Natural killer cell treated with Interleukin-12 subunit alpha and Interleukin-12 subunit beta and Interleukin-15 and Interleukin-18, amount 100 ng/mL, for 72 hours (primary cell): ENCODE measurements around the gene DLG2. TPM values are rescaled to one million over a fixed set of nuclear protein-coding genes. Genes with fewer than 3 reads are reported as not detected.

Experiments
- ATAC-seq, 2 donors: fragments of 150-1000 bp; cut with Tn5 transposase in 1 of 2; sonication (Bioruptor Pico), chemical (Tn5 transposase) in 1 of 2; 2 replicates each; pipeline ENCODE4 v1.10.0; 2021
- DNase-seq: peaks from one replicate; pipeline ENCODE4 v3.0.0; 2022; ENCODE audit warnings: low spot score
- H3K27ac Mint-ChIP-seq, 2 donors: 1 replicate in 1 of 2; 2 replicates in 1 of 2; pipeline ENCODE4 v1.8.0; 2022; ENCODE audit warnings: mixed read lengths in 2 of 2, mild to moderate bottlenecking in 1 of 2, moderate library complexity in 1 of 2
- H3K27me3 Mint-ChIP-seq, 2 donors: 1 replicate in 1 of 2; 2 replicates in 1 of 2; pipeline ENCODE4 v1.8.0; 2022; ENCODE audit warnings: mixed read lengths in 2 of 2
- H3K36me3 Mint-ChIP-seq: one replicate; pipeline ENCODE4 v1.8.0; 2022; ENCODE audit warnings: mixed read lengths
- H3K4me1 Mint-ChIP-seq, 2 donors: 1 replicate in 1 of 2; 2 replicates in 1 of 2; pipeline ENCODE4 v1.8.0; 2022; ENCODE audit warnings: low read depth in 2 of 2, mixed read lengths in 2 of 2, mild to moderate bottlenecking in 1 of 2
- H3K4me3 Mint-ChIP-seq: one replicate; pipeline ENCODE4 v1.8.0; 2022; ENCODE audit warnings: mixed read lengths
- H3K9me3 Mint-ChIP-seq: 2 replicates; pipeline ENCODE4 v1.8.0; 2022; ENCODE audit warnings: mixed read lengths
- total RNA-seq, 2 donors: library from RNA; stranded (reverse); gene quantifications; one replicate each; pipeline ENCODE4 v1.2.3, GENCODE V29; 2022

The DLG2 gene
- total RNA-seq, 2 donors from 2014 or later: 1.1 to 1.7 TPM

DNA sequence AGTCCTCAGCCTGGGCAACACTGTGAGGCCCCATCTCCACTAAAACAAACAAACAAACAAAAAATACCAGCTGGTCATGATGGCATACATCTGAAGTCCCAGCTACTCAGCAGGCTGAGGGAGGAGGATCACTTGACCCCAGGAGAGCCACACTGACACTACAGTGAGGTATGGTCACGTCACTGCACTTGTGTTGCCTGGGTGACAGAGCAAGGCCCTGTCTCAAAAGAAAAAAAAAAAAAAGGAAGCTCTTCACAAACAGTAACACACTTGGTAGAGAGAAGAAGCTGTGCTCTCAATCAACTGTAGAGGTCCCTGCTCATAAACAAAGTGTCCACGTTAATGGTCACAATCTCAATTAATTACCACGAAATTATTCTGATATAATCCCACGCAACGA is 1939.4 kb downstream of the DLG2 start:
- Mint-ChIP-seq H3K36me3 (no peaks in the 10 kb centered on the region), H3K9me3 (peaks cover 9% of the 10 kb centered on the region), H3K27ac (no peak overlapping the region), H3K4me3 (no peak overlapping the region), H3K4me1 (no peaks in the 10 kb centered on the region), H3K27me3 (no peaks in the 10 kb centered on the region)
- ATAC-seq: no peak
- DNase-seq: no peak

GRCh38 chr11:83685730-83686129 is 1941.4 kb downstream of the DLG2 start:
- Mint-ChIP-seq H3K36me3 (no peaks in the 10 kb centered on the region), H3K9me3 (peaks cover 9% of the 10 kb centered on the region), H3K27me3 (no peaks in the 10 kb centered on the region), H3K27ac (no peak overlapping the region), H3K4me1 (no peaks in the 10 kb centered on the region), H3K4me3 (no peak overlapping the region)
- ATAC-seq (no peak), DNase-seq (no peak)

- no peaks in the 10 kb centered on the region for H3K4me1 Mint-ChIP-seq
- DNase-seq: no peak
- no peak for ATAC-seq
- H3K27me3 Mint-ChIP-seq: no peaks in the 10 kb centered on the region
- no peak overlapping the region for H3K27ac Mint-ChIP-seq
- H3K9me3 Mint-ChIP-seq: peaks cover 9% of the 10 kb centered on the region
- H3K36me3 Mint-ChIP-seq: no peaks in the 10 kb centered on the region
- no peak overlapping the region for H3K4me3 Mint-ChIP-seq
These were observed 1943.1 kb downstream of the DLG2 start for GRCh38 chr11:83684071-83684470.

- DNase-seq: no peak
- Mint-ChIP-seq H3K27ac (no peak overlapping the region), H3K4me1 (no peaks in the 10 kb centered on the region), H3K36me3 (no peaks in the 10 kb centered on the region), H3K9me3 (peaks cover 9% of the 10 kb centered on the region), H3K4me3 (no peak overlapping the region), H3K27me3 (no peaks in the 10 kb centered on the region)
- no peak for ATAC-seq
These were observed 1944.6 kb downstream of the DLG2 start for GRCh38 chr11:83682611-83682973.

GRCh38 chr11:83681906-83682610 is 1945.1 kb downstream of the DLG2 start:
- H3K27me3 Mint-ChIP-seq: no peaks in the 10 kb centered on the region
- ATAC-seq: no peak
- no peaks in the 10 kb centered on the region for H3K4me1 Mint-ChIP-seq
- H3K36me3 Mint-ChIP-seq: no peaks in the 10 kb centered on the region
- DNase-seq: no peak
- H3K9me3 Mint-ChIP-seq: peaks cover 9% of the 10 kb centered on the region
- no peak overlapping the region for H3K27ac Mint-ChIP-seq
- no peak overlapping the region for H3K4me3 Mint-ChIP-seq

DNA sequence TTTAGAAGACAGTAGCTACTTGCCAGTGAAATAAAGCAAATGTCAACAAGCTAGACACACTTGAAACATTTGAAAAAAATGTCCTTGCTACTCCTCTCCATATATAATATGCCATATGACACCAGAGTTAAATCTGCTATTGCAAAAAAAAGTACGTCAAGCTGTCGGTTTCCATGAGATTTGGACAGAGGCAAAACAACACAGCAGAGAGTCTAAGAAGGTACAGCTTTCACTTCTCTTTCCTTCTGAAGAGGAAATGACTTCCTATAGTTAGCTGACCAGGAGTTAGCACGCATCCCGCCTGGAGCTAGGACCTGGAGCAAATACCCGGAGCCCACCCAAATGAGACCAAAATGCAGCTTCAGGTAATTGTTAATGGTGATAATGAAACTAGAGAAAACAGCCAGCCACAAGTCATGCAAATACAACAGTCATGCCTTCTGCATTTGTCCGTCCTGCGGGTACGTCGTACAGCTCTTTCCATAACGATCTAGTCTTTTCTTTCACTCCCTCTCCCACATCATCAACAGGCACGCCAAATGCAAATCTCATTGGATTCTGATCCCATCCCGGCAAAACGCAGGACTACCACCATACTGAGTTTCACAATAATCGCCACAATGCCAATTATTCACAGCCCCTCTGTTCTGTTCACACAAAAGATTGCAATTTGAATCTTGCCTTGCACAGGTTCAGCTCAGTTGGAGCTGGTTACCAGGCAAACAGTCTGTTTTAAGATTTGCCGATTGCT is 1945.9 kb downstream of the DLG2 start:
- Mint-ChIP-seq H3K27ac (no peak overlapping the region), H3K27me3 (no peaks in the 10 kb centered on the region), H3K9me3 (peaks cover 9% of the 10 kb centered on the region), H3K36me3 (no peaks in the 10 kb centered on the region), H3K4me3 (no peak overlapping the region), H3K4me1 (no peaks in the 10 kb centered on the region)
- ATAC-seq: no peak
- DNase-seq: no peak

- no peak for DNase-seq
- peaks cover 2% of the 10 kb centered on the region for H3K9me3 Mint-ChIP-seq
- peaks cover 0 to 7% of the 10 kb centered on the region in 2 donors for H3K27me3 Mint-ChIP-seq
- no peaks in the 10 kb centered on the region for H3K4me1 Mint-ChIP-seq
- H3K4me3 Mint-ChIP-seq: no peak overlapping the region
- H3K27ac Mint-ChIP-seq: no peak overlapping the region
- ATAC-seq: no peak
- H3K36me3 Mint-ChIP-seq: no peaks in the 10 kb centered on the region
These were observed 1946.8 kb downstream of the DLG2 start for GRCh38 chr11:83680321-83680720.

- no peak for DNase-seq
- Mint-ChIP-seq H3K4me3 (no peak overlapping the region), H3K36me3 (no peaks in the 10 kb centered on the region), H3K9me3 (no peaks in the 10 kb centered on the region), H3K4me1 (no peaks in the 10 kb centered on the region), H3K27ac (no peak overlapping the region), H3K27me3 (peaks cover 0 to 7% of the 10 kb centered on the region in 2 donors)
- no peak for ATAC-seq
These were observed 1948.1 kb downstream of the DLG2 start for GRCh38 chr11:83678831-83679584.

GRCh38 chr11:83677730-83678129 is 1949.4 kb downstream of the DLG2 start:
- H3K4me3 Mint-ChIP-seq: no peak overlapping the region
- H3K36me3 Mint-ChIP-seq: no peaks in the 10 kb centered on the region
- H3K27ac Mint-ChIP-seq: no peak overlapping the region
- H3K27me3 Mint-ChIP-seq: peaks cover 0 to 7% of the 10 kb centered on the region in 2 donors
- H3K9me3 Mint-ChIP-seq: no peaks in the 10 kb centered on the region
- ATAC-seq: no peak
- H3K4me1 Mint-ChIP-seq: no peaks in the 10 kb centered on the region
- no peak for DNase-seq

- Mint-ChIP-seq H3K4me1 (no peaks in the 10 kb centered on the region), H3K27ac (no peak overlapping the region), H3K27me3 (peaks cover 0 to 7% of the 10 kb centered on the region in 2 donors), H3K9me3 (no peaks in the 10 kb centered on the region), H3K36me3 (no peaks in the 10 kb centered on the region), H3K4me3 (no peak overlapping the region)
- no peak for DNase-seq
- no peak for ATAC-seq
These were observed 1951.0 kb downstream of the DLG2 start for GRCh38 chr11:83676056-83676601.

DNA sequence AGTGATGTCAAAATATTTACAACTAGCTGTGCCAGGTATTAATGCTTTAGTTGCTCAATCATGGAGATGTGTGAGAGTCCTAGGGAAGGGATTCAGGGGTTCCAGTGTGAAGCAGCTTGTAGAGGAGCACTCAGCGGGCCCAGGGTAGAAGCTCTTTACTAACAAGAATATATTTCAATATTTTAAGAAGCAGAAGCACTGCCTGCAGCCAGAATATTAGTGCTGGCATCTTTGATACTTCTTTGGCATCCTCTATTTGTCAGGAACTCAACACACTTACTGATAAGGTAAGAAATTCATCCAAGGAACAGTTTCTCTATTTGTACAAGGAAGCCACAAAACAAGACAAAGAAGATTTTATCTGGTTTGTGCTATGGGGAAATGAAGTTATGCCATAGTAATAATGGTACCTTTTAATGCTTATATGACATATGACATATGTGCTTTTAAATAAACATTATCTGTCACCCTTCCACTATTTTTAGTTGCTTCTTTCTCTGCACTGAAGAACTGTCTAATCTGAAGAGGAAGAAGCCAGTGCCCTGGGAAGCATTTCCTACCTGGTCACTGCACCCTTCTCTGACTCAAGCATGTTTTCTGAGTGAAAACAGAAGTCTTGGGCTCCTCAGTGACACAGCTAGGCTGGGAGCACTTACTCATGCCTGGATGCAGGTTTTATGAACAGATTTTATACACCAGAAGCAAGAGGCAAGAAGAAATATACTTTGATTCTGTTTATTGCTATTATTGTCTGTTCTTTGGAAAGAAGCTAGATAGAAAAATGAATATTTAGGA is 1952.8 kb downstream of the DLG2 start:
- no peak overlapping the region for H3K27ac Mint-ChIP-seq
- H3K9me3 Mint-ChIP-seq: no peaks in the 10 kb centered on the region
- DNase-seq (no peak), ATAC-seq (no peak)
- no peaks in the 10 kb centered on the region for H3K36me3 Mint-ChIP-seq
- H3K4me1 Mint-ChIP-seq: no peaks in the 10 kb centered on the region
- H3K27me3 Mint-ChIP-seq: peaks cover 0 to 7% of the 10 kb centered on the region in 2 donors
- H3K4me3 Mint-ChIP-seq: no peak overlapping the region

DNA sequence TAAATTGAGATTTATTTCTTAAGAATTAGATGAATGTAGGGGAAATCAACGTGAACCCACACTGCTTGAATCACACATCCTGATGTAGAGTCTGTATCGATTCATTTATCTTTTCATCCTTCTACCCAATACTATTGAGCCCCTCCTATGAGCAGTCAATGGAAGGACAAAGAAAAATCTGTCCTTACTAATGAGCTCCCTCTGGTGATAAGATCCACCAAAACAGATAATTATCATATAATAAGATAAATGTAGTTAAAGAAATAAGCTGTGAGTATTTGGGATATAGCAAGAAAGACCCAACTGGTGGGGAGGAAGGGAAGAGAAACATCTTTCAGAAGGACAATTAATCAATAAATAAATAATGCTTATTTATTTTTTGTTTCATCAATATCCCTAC is 1955.9 kb downstream of the DLG2 start:
- Mint-ChIP-seq H3K36me3 (no peaks in the 10 kb centered on the region), H3K9me3 (no peaks in the 10 kb centered on the region), H3K27me3 (peaks cover 0 to 7% of the 10 kb centered on the region in 2 donors), H3K27ac (no peak overlapping the region), H3K4me1 (no peaks in the 10 kb centered on the region), H3K4me3 (no peak overlapping the region)
- ATAC-seq: no peak
- DNase-seq: no peak

GRCh38 chr11:83666149-83666548 is 1961.0 kb downstream of the DLG2 start:
- Mint-ChIP-seq H3K36me3 (no peaks in the 10 kb centered on the region), H3K27me3 (no peaks in the 10 kb centered on the region), H3K27ac (no peak overlapping the region), H3K4me3 (no peak overlapping the region), H3K4me1 (no peaks in the 10 kb centered on the region), H3K9me3 (no peaks in the 10 kb centered on the region)
- DNase-seq: no peak
- ATAC-seq: no peak
